GM18505 (cell line): ENCODE results near the gene CMC4.
A peak's percentile ranks its signal among the peaks of the same experiment; 100 is the strongest.

Experiments
- ATAC-seq: cut with Tn5 transposase; IDR thresholded peaks from one replicate; pipeline ENCODE4 v1.9.1; 2021; ENCODE audit not compliant: unreplicated experiment
- POLR2A ChIP-seq: IDR thresholded peaks from 4 replicates; pipeline ENCODE4 v1.6.1; 2011; ENCODE audit warnings: borderline replicate concordance; ENCODE audit not compliant: insufficient read depth, insufficient read length; ENCODE audit errors: extremely low read depth

The CMC4 gene

GRCh38 chrX:155070975-155071693 is at the start of gene CMC4, which contains the start of the genes BRCC3 and MTCP1:
Gene CMC4, minus strand, starts transcription at chrX:155071136. Its CDS starts 7,113 bp downstream, at chrX:155064023.
Gene BRCC3, plus strand, starts transcription at chrX:155071508. Its CDS starts 20 bp downstream, at chrX:155071528.
Gene MTCP1, minus strand, starts transcription at chrX:155071136. Its CDS starts 5,126 bp downstream, at chrX:155066010.
- peak; percentile 84 for ATAC-seq
- TF ChIP-seq POLR2A, result peak; percentile 71

DNA sequence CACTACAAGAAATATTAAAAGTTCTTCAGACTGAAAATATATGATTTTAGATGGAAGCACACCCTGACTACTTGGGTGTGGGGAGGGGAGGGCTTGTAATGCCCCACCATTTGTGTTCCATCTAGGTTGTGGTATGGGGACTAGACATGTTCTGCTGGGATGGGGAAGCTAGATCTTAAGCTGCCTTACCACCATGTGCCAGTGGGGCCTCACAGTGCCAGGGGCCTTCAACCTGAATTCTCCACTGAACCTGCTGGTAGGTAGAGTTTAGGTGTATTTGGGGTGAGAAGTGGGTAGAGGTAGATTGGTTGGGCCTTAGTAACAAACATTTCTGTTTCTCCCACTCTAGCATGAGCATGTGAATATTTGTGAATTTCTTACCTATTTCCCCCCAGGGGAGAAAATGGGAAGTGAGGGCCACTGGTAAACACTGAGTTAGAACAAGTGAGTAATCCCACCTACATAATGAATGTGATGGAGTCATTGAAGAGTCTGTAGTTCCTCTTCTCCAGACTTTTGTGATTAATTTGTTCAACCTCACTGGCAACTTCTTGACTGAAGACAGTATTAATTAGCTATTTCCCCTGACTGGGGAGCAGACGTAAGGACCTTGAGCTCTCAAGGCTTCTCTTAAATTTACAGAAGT is 44.4 kb upstream of the CMC4 start:
- no peak for TF ChIP-seq POLR2A
- no peak for ATAC-seq

GRCh38 chrX:155113097-155113496 is 42.2 kb upstream of the CMC4 start:
- ATAC-seq, result no peak
- no peak for TF ChIP-seq POLR2A

- TF ChIP-seq POLR2A, result no peak
- no peak for ATAC-seq
Measured at GRCh38 chrX:155112171-155112570, 41.2 kb upstream of the CMC4 start.

GRCh38 chrX:155108427-155108826 is 37.5 kb upstream of the CMC4 start:
- ATAC-seq, result no peak
- no peak for TF ChIP-seq POLR2A

DNA sequence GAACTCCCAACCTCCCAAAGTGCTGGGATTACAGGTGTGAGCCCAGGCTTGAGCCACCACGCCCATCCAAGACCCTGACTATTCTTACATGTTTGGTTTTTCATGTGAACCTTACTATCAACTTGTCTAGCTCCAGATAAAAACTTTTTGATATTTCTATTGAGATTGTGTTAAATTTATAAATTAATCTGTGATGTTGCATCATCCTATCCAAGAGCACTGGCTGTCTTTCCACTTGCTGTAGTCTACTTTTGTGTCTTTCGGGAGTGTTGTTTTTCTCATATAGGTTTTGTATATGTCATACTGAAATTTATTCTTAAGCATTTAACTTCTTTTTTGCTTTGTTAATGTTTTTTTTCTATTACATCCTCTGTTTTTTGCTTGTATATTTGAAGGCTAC is 35.0 kb upstream of the CMC4 start:
- TF ChIP-seq POLR2A, result no peak
- no peak for ATAC-seq

DNA sequence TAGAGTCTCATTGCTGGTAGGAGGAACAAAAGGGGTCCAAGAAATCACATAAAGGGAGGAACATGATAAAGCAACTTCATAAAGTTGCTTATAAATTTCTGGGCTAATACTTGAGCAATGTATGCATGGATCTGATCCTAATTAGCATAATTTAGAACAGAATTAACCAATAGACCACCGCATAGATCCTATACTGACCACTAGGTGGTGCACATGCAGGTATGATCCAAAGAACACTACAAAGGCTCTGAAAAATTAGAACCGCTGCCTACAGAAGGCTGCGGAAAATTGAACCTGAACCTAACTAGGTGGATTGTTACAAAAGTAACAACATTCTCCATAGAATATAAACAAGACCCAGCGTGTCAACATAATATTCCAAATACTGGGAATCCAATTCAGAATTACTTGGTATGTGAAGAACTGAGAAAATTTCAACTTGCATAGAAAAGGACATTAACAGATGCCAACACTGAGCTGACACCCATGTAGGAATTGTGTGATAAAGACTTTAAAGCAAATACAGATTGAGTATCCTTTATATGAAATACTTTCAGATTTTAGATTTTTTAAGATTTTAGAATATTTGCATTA is 23.6 kb upstream of the CMC4 start:
- TF ChIP-seq POLR2A, result no peak
- ATAC-seq, result no peak

- no peak for TF ChIP-seq POLR2A
- no peak for ATAC-seq
Measured at GRCh38 chrX:155086961-155087735, 16.2 kb upstream of the CMC4 start.

DNA sequence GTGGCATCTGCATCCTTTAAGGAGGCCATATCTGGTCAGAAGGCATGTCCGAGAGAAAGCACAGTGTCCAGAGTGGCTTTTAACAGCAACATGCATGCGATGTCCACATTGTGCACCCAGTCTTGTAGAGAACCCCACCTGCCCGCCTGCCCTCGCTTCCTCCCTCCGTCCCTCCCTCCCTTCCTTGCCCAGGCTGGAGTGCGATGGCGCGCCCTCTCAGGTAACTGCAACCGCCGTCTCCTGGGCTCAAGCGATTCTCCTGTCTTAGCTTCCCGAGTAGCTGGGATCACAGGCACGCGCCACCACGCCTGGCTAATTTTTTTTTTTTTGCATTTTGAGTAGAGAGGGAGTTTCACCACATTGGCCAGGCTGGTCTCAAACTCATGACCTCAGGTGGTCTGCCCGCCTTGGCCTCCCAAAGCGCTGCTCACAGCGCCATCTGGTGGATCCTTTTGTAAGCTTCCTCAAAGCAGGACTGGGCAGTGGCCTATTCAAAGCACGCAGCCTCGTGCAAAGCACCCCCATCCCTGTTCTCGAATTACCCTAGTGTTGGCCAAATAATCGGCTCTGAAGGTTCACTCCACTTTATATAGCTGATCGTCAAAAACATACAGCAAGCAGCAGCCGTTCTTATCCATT is 15.4 kb upstream of the CMC4 start:
- no peak for TF ChIP-seq POLR2A
- no peak for ATAC-seq

- no peak for ATAC-seq
Measured at GRCh38 chrX:155071694-155072280, 851 bp upstream of the CMC4 start.

GRCh38 chrX:155070663-155070974 is 317 bp downstream of the CMC4 start:
- ATAC-seq, result peak; percentile 8

More at GRCh38 chrX:155071694-155072280, 851 bp upstream of the CMC4 start:
- TF ChIP-seq POLR2A, result no peak

GRCh38 chrX:155070038-155070437 is 898 bp downstream of the CMC4 start:
- no peak for TF ChIP-seq POLR2A
- no peak for ATAC-seq

More at GRCh38 chrX:155070663-155070974, 317 bp downstream of the CMC4 start:
- TF ChIP-seq POLR2A, result no peak
